SK-N-SH treated with all-trans-retinoic acid at 6 μM for 48 hours (cell line): ENCODE measurements around the gene STARD3.

ENCODE experiments used
- ATAC-seq: fragments of 200-7000 bp; cut with Tn5 transposase; 3 replicates; pipeline ENCODE4 v1.9.1; 2020; ENCODE audit warnings: mild to moderate bottlenecking, moderate library complexity
- BACH2 ChIP-seq: fragments of 250-450 bp; sonication (Bioruptor Pico); IDR thresholded peaks from 2 replicates; pipeline ENCODE4 v1.9.0; 2021; ENCODE audit warnings: mild to moderate bottlenecking, borderline replicate concordance
- CSDC2 ChIP-seq: fragments of 250-450 bp; sonication (Bioruptor Pico); IDR thresholded peaks from 2 replicates; pipeline ENCODE4 v1.5.0; 2020; ENCODE audit warnings: mild to moderate bottlenecking, moderate library complexity
- CSRNP3 ChIP-seq: fragments of 250-450 bp; sonication (Bioruptor Pico); IDR thresholded peaks from 2 replicates; pipeline ENCODE4 v1.5.1; 2021; ENCODE audit warnings: mild to moderate bottlenecking, moderate library complexity
- ESRRG ChIP-seq: fragments of 250-450 bp; sonication (Bioruptor Pico); IDR thresholded peaks from 2 replicates; pipeline ENCODE4 v1.6.1; 2021; ENCODE audit warnings: mild to moderate bottlenecking
- GLIS3 ChIP-seq: fragments of 250-450 bp; sonication (Bioruptor Pico); IDR thresholded peaks from 2 replicates; pipeline ENCODE4 v1.5.0; 2020; ENCODE audit warnings: mild to moderate bottlenecking, moderate library complexity
- POU6F1 ChIP-seq: fragments of 250-450 bp; sonication (Bioruptor Pico); IDR thresholded peaks from 2 replicates; pipeline ENCODE4 v1.8.0; 2021; ENCODE audit warnings: low read depth, mild to moderate bottlenecking, moderate library complexity, borderline replicate concordance
- PPARA ChIP-seq: fragments of 250-450 bp; sonication (Bioruptor Pico); IDR thresholded peaks from 2 replicates; pipeline ENCODE4 v1.5.0; 2020; ENCODE audit warnings: mild to moderate bottlenecking, borderline replicate concordance
- RARB ChIP-seq: fragments of 250-450 bp; sonication (Bioruptor Pico); IDR thresholded peaks from 2 replicates; pipeline ENCODE4 v1.8.0; 2021; ENCODE audit warnings: mild to moderate bottlenecking, moderate library complexity
- SNAI2 ChIP-seq: fragments of 250-450 bp; sonication (Bioruptor Pico); IDR thresholded peaks from 2 replicates; pipeline ENCODE4 v1.5.0; 2020; ENCODE audit warnings: mild to moderate bottlenecking, moderate library complexity
- TCF4 ChIP-seq: fragments of 250-450 bp; sonication (Bioruptor Pico); IDR thresholded peaks from 2 replicates; pipeline ENCODE4 v1.8.0; 2021; ENCODE audit warnings: mild to moderate bottlenecking, moderate library complexity, borderline replicate concordance
- TOX ChIP-seq: fragments of 250-450 bp; sonication (Bioruptor Pico); IDR thresholded peaks from 2 replicates; pipeline ENCODE4 v1.8.0; 2021; ENCODE audit warnings: mild to moderate bottlenecking, moderate library complexity, borderline replicate concordance
- TSHZ2 ChIP-seq: fragments of 250-450 bp; sonication (Bioruptor Pico); IDR thresholded peaks from 2 replicates; pipeline ENCODE4 v1.5.0; 2020; ENCODE audit warnings: mild to moderate bottlenecking, moderate library complexity
- ZFP3 ChIP-seq: fragments of 250-450 bp; sonication (Bioruptor Pico); IDR thresholded peaks from 2 replicates; pipeline ENCODE4 v1.5.0; 2020; ENCODE audit warnings: mild to moderate bottlenecking, moderate library complexity
- ZFP30 ChIP-seq: fragments of 450-650 bp; formaldehyde crosslinking; IDR thresholded peaks from 2 replicates; pipeline ENCODE4 v1.5.0; 2022; ENCODE audit warnings: mild to moderate bottlenecking, moderate library complexity
- ZNF565 ChIP-seq: fragments of 450-650 bp; formaldehyde crosslinking; conservative IDR thresholded peaks from 2 replicates; pipeline ENCODE4 v1.5.0; 2020; ENCODE audit warnings: low read depth, mild to moderate bottlenecking, moderate library complexity
- ZNF70 ChIP-seq: fragments of 450-650 bp; formaldehyde crosslinking; IDR thresholded peaks from 2 replicates; pipeline ENCODE4 v1.5.0; 2020; ENCODE audit warnings: mild to moderate bottlenecking, moderate library complexity
- ZNF8 ChIP-seq: fragments of 450-650 bp; formaldehyde crosslinking; IDR thresholded peaks from 2 replicates; pipeline ENCODE4 v1.5.0; 2020; ENCODE audit warnings: mild to moderate bottlenecking, moderate library complexity
- TF ChIP-seq, protein P1 (sequence below): fragments of 250-450 bp; sonication (Bioruptor Pico); IDR thresholded peaks from 2 replicates; pipeline ENCODE4 v1.8.0; 2020; ENCODE audit warnings: mild to moderate bottlenecking, moderate library complexity, borderline replicate concordance

Gene STARD3

DNA sequence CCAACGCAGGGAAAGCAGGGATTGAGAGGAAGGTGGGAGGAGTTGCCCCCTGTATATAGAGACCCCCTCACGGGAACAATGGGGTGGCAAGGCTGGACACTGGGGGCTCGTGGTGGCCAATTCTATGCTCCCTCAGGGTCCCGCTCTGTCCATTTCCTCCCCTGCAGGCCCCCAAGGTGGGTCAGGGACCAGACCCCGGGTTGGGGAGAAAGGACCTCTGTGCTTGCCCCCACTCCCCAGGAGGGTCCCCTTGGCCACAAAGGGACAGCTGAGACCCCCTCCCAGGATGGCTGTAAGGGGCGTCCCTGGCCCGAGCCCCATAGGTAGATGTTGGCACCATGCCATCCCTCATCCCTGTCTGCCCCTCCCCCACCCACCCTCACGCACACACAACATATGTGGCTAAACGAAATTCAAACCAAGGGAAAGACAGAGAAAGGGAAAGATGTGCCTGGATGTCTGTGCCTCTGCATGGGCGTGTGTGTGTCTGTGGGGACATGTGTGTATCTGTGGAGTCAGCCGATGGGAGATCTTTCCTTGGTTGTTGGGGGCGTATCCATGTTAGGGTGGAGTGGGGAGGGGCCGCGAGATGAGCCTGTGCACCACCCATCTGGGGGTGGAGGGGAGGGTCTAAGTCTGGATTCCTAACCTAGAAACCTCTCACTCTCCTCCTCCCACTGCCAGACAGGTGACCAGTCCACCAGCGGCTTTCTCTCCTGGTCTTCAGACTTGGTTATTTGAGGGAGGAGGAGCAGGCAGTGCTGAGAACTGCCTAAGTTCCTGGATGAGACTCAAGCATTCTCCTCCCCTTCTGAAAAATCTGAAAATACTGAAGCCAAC is 28.6 kb upstream of the STARD3 start (continued):
- TF ChIP-seq TSHZ2 (CRISPR knock-in tag): no peak

- no peak for ATAC-seq
- TF ChIP-seq ZNF565 (CRISPR knock-in tag) (no peak), SNAI2 (CRISPR knock-in tag) (no peak), GLIS3 (CRISPR knock-in tag) (no peak), ZFP30 (no peak), TCF4 (no peak), TSHZ2 (CRISPR knock-in tag) (no peak), ESRRG (no peak), PPARA (CRISPR knock-in tag) (no peak), CSRNP3 (CRISPR knock-in tag) (no peak), RARB (no peak), ZFP3 (CRISPR knock-in tag) (no peak), ZNF70 (CRISPR knock-in tag) (no peak)
These were observed 27.4 kb upstream of the STARD3 start for GRCh38 chr17:39609416-39610025.

DNA sequence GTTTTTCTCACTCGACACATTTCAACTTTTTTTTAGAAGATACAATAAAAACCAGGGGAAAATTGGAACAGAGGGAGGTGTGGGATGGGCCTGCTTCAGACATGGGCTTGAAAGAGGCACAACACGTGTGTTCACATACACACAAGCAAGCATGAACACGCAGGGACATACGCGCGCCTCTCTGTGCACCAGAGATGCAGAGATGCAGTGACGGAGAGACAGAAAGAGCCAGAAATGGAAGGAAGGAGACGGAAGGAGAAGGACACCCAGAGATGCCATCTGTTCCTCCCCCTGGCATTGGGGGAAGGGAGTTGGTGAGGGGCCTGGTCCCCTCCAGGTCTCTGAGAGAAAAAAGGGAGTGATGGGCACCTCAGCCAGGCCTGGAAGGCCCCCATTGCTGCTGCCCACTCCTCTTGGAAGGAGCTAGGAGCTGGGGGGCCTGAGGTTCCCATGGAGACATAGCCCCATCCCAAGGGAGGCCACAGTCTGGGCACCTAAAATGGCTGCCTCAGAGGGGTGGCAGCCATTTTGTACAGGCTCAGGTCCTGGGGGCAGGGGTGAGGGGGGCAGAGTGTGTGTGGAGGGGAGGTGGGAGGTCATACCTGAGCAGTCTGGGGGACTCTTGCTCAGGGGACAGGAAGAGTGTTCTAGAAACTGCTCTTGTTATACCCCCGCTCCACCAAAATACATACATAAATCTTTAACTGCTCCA is 25.4 kb upstream of the STARD3 start:
- no peak for ATAC-seq
- TF ChIP-seq CSDC2 (no peak), TOX (CRISPR knock-in tag) (no peak), TSHZ2 (CRISPR knock-in tag) (no peak), CSRNP3 (CRISPR knock-in tag) (no peak), ESRRG (no peak), GLIS3 (CRISPR knock-in tag) (no peak), ZNF70 (CRISPR knock-in tag) (no peak), ZNF8 (CRISPR knock-in tag) (no peak), POU6F1 (CRISPR knock-in tag) (no peak), BACH2 (CRISPR knock-in tag) (no peak)
- TF ChIP-seq, protein P1, sequence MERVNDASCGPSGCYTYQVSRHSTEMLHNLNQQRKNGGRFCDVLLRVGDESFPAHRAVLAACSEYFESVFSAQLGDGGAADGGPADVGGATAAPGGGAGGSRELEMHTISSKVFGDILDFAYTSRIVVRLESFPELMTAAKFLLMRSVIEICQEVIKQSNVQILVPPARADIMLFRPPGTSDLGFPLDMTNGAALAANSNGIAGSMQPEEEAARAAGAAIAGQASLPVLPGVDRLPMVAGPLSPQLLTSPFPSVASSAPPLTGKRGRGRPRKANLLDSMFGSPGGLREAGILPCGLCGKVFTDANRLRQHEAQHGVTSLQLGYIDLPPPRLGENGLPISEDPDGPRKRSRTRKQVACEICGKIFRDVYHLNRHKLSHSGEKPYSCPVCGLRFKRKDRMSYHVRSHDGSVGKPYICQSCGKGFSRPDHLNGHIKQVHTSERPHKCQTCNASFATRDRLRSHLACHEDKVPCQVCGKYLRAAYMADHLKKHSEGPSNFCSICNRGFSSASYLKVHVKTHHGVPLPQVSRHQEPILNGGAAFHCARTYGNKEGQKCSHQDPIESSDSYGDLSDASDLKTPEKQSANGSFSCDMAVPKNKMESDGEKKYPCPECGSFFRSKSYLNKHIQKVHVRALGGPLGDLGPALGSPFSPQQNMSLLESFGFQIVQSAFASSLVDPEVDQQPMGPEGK: no peak
- TF ChIP-seq, all 23 proteins: peak for 0
